Neural cell (in vitro differentiated cells): ENCODE data around the gene SUFU. TPM values are rescaled to one million over a fixed set of nuclear protein-coding genes. Genes with fewer than 3 reads are reported as not detected.

ENCODE experiments used
- H2AFZ ChIP-seq: fragments of 200-600, 300-800 bp; sonication (generic), shearing (Covaris generic); 2 replicates; pipeline ENCODE4 v1.6.0; 2014; ENCODE audit warnings: low read depth, mild to moderate bottlenecking, antibody characterized with exemption, low read length, moderate library complexity
- H3F3A ChIP-seq: fragments of 200-600 bp; shearing (Covaris generic); 2 replicates; pipeline ENCODE4 v1.6.1; 2016; ENCODE audit warnings: mild to moderate bottlenecking, moderate library complexity, mixed read lengths, antibody characterized with exemption, low read length; ENCODE audit not compliant: insufficient read depth, poor library complexity, severe bottlenecking
- H3K27ac ChIP-seq: fragments of 200-600, 300-800 bp; sonication (generic), shearing (Covaris generic); 2 replicates; pipeline ENCODE4 v1.5.1; 2014; ENCODE audit warnings: mild to moderate bottlenecking, low read length, moderate library complexity
- H3K27me3 ChIP-seq: fragments of 300-800, 200-600 bp; sonication (generic), shearing (Covaris generic); 2 replicates; pipeline ENCODE4 v1.6.0; 2014; ENCODE audit warnings: mild to moderate bottlenecking, low read depth, low read length, moderate library complexity; ENCODE audit not compliant: insufficient read depth
- H3K36me3 ChIP-seq: fragments of 300-800, 200-600 bp; sonication (generic), shearing (Covaris generic); 2 replicates; pipeline ENCODE4 v1.5.1; 2014; ENCODE audit warnings: mild to moderate bottlenecking, antibody characterized with exemption, low read length, moderate library complexity; ENCODE audit not compliant: insufficient read depth
- H3K4me2 ChIP-seq: fragments of 300-800, 200-600 bp; sonication (generic), shearing (Covaris generic); 2 replicates; pipeline ENCODE4 v1.6.0; 2014; ENCODE audit warnings: mild to moderate bottlenecking, low read length
- H3K4me3 ChIP-seq: fragments of 300-800, 200-600 bp; sonication (generic), shearing (Covaris generic); 2 replicates; pipeline ENCODE4 v1.5.1; 2014; ENCODE audit warnings: mild to moderate bottlenecking, low read length, moderate library complexity
- H3K79me2 ChIP-seq: fragments of 200-600 bp; shearing (Covaris generic); replicated peaks from 2 replicates; pipeline ENCODE4 v1.6.0; 2014; ENCODE audit warnings: mild to moderate bottlenecking, low read length, moderate library complexity; ENCODE audit not compliant: insufficient read depth
- H3K9ac ChIP-seq: fragments of 300-800, 200-600 bp; sonication (generic), shearing (Covaris generic); 2 replicates; pipeline ENCODE4 v1.6.1; 2016; ENCODE audit warnings: mild to moderate bottlenecking, low read length, mixed read lengths
- H3K9me2 ChIP-seq: fragments of 200-600 bp; shearing (Covaris generic); 2 replicates; pipeline ENCODE4 v1.6.1; 2016; ENCODE audit warnings: mild to moderate bottlenecking, low read length, mixed read lengths; ENCODE audit not compliant: insufficient read depth
- H3K9me3 ChIP-seq: fragments of 200-600, 300-800 bp; sonication (generic), shearing (Covaris generic); 2 replicates; pipeline ENCODE4 v1.6.1; 2016; ENCODE audit warnings: mild to moderate bottlenecking, mixed run types, low read length, moderate library complexity, mixed read lengths
- H4K20me1 ChIP-seq: fragments of 200-600 bp; shearing (Covaris generic); 2 replicates; pipeline ENCODE4 v1.6.1; 2016; ENCODE audit warnings: mild to moderate bottlenecking, mixed run types; ENCODE audit not compliant: insufficient read depth
- EP300 ChIP-seq: fragments of 450-650 bp; conservative IDR thresholded peaks from 2 replicates; pipeline ENCODE4 v1.6.1; 2014; ENCODE audit warnings: antibody characterized with exemption, mild to moderate bottlenecking, moderate library complexity; ENCODE audit not compliant: poor library complexity, severe bottlenecking
- EZH2 ChIP-seq: fragments of 200-600, 300-800 bp; shearing (Covaris generic), sonication (generic); IDR thresholded peaks from 2 replicates; pipeline ENCODE4 v1.6.1; 2014; ENCODE audit warnings: antibody characterized with exemption, low read length, borderline replicate concordance, mild to moderate bottlenecking; ENCODE audit not compliant: insufficient read depth, poor library complexity, severe bottlenecking
- MXI1 ChIP-seq: fragments of 450-650 bp; conservative IDR thresholded peaks from 2 replicates; pipeline ENCODE4 v1.6.1; 2014; ENCODE audit warnings: antibody characterized with exemption, mild to moderate bottlenecking; ENCODE audit not compliant: poor library complexity, severe bottlenecking
- POLR2AphosphoS5 ChIP-seq: IDR thresholded peaks from 2 replicates; pipeline ENCODE4 v1.6.1; 2012
- RAD21 ChIP-seq: fragments of 450-650 bp; conservative IDR thresholded peaks from 2 replicates; pipeline ENCODE4 v1.6.1; 2014; ENCODE audit warnings: antibody characterized with exemption, mild to moderate bottlenecking, moderate library complexity
- SMC3 ChIP-seq: fragments of 450-650 bp; conservative IDR thresholded peaks from 2 replicates; pipeline ENCODE4 v1.6.1; 2014; ENCODE audit warnings: antibody characterized with exemption, mild to moderate bottlenecking, moderate library complexity; ENCODE audit not compliant: poor library complexity
- TAF1 ChIP-seq: IDR thresholded peaks from 2 replicates; pipeline ENCODE4 v1.6.1; 2012; ENCODE audit warnings: low read depth
- polyA plus RNA-seq: library from polyadenylated mRNA; depleted of rRNA; stranded (reverse); fragments of >200 nt; gene quantifications from 2 replicates; pipeline ENCODE4 v1.2.3, GENCODE V29; 2014
- TF ChIP-seq, protein P1 (sequence below): fragments of 450-650 bp; IDR thresholded peaks from 2 replicates; pipeline ENCODE4 v1.5.1; 2014; ENCODE audit warnings: antibody characterized with exemption, mild to moderate bottlenecking, moderate library complexity; ENCODE audit not compliant: poor library complexity, severe bottlenecking
- TF ChIP-seq, protein P2 (sequence below): IDR thresholded peaks from 2 replicates; pipeline ENCODE4 v1.6.1; 2012; ENCODE audit warnings: borderline replicate concordance

The SUFU gene
- polyA plus RNA-seq, 1 donor from 2014 or later: 4.8 TPM

DNA sequence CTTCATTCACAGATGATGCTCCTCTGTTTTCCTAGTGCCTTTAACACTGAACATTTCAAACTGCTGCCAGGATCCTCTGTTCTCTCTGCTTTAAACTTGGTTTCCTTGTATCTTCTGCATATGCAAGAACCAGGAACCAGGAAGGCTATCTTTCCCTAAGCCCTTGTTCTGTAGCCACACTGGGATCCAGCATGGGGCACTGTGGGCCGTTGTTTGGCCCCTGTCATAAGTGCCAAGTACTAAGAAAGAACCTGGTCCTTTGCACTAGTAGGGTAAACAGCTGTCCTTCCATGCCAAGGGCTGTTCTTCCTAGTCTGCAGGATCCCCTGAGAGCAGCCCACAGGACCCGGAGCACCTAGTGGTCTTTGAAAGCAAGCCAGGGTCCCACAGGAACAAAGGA, 91.5 kb downstream of the SUFU start:
- H3K79me2 ChIP-seq: no peaks in the 10 kb centered on the region

DNA sequence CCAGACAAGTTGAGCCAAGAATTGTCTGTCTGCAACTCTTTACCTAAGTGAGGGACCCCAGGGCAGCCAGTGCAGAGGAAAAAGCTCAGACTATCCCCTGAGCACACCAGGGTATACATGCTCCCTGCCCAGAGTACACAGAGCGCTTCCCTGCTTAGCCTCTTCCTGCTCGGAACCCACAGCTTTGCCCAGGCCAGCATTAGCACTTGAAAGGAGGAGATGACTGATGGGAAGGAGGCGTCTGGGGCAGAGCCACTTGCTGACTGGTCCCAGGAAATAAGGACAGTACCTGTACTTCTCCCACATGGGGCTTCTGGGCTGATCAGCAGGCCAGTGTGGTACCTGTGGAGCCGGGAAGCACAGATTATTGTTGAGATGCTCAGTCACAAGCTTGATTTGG, 92.1 kb downstream of the SUFU start:
- no peaks in the 10 kb centered on the region for H3K36me3 ChIP-seq
- H3K27ac ChIP-seq: no peak overlapping the region
- H3K4me2 ChIP-seq: no peak overlapping the region
- no peaks in the 10 kb centered on the region for H3K9me2 ChIP-seq
- H3K9ac ChIP-seq: no peak overlapping the region
- H3K9me3 ChIP-seq: no peaks in the 10 kb centered on the region
- H2AFZ ChIP-seq: no peak overlapping the region
- no peaks in the 10 kb centered on the region for H3F3A ChIP-seq
- no peak overlapping the region for H3K4me3 ChIP-seq
- no peaks in the 10 kb centered on the region for H3K27me3 ChIP-seq
- H4K20me1 ChIP-seq: no peaks in the 10 kb centered on the region
- TF ChIP-seq EP300: no peak
- TF ChIP-seq TAF1: no peak
- no peak for TF ChIP-seq EZH2
- no peak for TF ChIP-seq MXI1
- TF ChIP-seq, protein P1, sequence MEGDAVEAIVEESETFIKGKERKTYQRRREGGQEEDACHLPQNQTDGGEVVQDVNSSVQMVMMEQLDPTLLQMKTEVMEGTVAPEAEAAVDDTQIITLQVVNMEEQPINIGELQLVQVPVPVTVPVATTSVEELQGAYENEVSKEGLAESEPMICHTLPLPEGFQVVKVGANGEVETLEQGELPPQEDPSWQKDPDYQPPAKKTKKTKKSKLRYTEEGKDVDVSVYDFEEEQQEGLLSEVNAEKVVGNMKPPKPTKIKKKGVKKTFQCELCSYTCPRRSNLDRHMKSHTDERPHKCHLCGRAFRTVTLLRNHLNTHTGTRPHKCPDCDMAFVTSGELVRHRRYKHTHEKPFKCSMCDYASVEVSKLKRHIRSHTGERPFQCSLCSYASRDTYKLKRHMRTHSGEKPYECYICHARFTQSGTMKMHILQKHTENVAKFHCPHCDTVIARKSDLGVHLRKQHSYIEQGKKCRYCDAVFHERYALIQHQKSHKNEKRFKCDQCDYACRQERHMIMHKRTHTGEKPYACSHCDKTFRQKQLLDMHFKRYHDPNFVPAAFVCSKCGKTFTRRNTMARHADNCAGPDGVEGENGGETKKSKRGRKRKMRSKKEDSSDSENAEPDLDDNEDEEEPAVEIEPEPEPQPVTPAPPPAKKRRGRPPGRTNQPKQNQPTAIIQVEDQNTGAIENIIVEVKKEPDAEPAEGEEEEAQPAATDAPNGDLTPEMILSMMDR: no peak
- no peak for TF ChIP-seq SMC3
- TF ChIP-seq POLR2AphosphoS5: no peak
- TF ChIP-seq, protein P2, sequence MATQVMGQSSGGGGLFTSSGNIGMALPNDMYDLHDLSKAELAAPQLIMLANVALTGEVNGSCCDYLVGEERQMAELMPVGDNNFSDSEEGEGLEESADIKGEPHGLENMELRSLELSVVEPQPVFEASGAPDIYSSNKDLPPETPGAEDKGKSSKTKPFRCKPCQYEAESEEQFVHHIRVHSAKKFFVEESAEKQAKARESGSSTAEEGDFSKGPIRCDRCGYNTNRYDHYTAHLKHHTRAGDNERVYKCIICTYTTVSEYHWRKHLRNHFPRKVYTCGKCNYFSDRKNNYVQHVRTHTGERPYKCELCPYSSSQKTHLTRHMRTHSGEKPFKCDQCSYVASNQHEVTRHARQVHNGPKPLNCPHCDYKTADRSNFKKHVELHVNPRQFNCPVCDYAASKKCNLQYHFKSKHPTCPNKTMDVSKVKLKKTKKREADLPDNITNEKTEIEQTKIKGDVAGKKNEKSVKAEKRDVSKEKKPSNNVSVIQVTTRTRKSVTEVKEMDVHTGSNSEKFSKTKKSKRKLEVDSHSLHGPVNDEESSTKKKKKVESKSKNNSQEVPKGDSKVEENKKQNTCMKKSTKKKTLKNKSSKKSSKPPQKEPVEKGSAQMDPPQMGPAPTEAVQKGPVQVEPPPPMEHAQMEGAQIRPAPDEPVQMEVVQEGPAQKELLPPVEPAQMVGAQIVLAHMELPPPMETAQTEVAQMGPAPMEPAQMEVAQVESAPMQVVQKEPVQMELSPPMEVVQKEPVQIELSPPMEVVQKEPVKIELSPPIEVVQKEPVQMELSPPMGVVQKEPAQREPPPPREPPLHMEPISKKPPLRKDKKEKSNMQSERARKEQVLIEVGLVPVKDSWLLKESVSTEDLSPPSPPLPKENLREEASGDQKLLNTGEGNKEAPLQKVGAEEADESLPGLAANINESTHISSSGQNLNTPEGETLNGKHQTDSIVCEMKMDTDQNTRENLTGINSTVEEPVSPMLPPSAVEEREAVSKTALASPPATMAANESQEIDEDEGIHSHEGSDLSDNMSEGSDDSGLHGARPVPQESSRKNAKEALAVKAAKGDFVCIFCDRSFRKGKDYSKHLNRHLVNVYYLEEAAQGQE: no peak
- no peak for TF ChIP-seq RAD21
- no peaks in the 10 kb centered on the region for H3K79me2 ChIP-seq

More for the DNA sequence above, 91.5 kb downstream of the SUFU start:
- no peak overlapping the region for H3K27ac ChIP-seq
- H3K27me3 ChIP-seq: no peaks in the 10 kb centered on the region
- no peaks in the 10 kb centered on the region for H4K20me1 ChIP-seq
- H2AFZ ChIP-seq: no peak overlapping the region
- no peaks in the 10 kb centered on the region for H3K9me3 ChIP-seq
- TF ChIP-seq EZH2 (no peak), SMC3 (no peak), RAD21 (no peak), TAF1 (no peak), POLR2AphosphoS5 (no peak), EP300 (no peak), MXI1 (no peak)
- TF ChIP-seq, protein P1: no peak
- TF ChIP-seq, protein P2: no peak
- no peaks in the 10 kb centered on the region for H3K9me2 ChIP-seq
- no peaks in the 10 kb centered on the region for H3K36me3 ChIP-seq
- H3K4me2 ChIP-seq: no peak overlapping the region
- no peaks in the 10 kb centered on the region for H3F3A ChIP-seq
- H3K9ac ChIP-seq: no peak overlapping the region
- no peak overlapping the region for H3K4me3 ChIP-seq
